Panc1 (cell line): ENCODE data around the gene SEMA4F.

Source experiments
- CTCF ChIP-seq: fragments of 450-650 bp; IDR thresholded peaks from 2 replicates; pipeline ENCODE4 v1.5.1; 2017; ENCODE audit warnings: mild to moderate bottlenecking
- POLR2AphosphoS5 ChIP-seq: IDR thresholded peaks from 2 replicates; pipeline ENCODE4 v1.6.1; 2012; ENCODE audit warnings: mild to moderate bottlenecking, low read depth, low read length, moderate library complexity
- REST ChIP-seq, 2 experiments: IDR thresholded peaks; 2 replicates each; pipeline ENCODE4 v1.6.1; 2011 to 2012; ENCODE audit warnings: low read depth in 2 of 2, control low read depth in 1 of 2, low read length in 1 of 2, mild to moderate bottlenecking in 1 of 2, moderate library complexity in 1 of 2; ENCODE audit not compliant: insufficient read depth in 1 of 2
- TCF7L2 ChIP-seq: IDR thresholded peaks from 2 replicates; pipeline ENCODE4 v1.6.1; 2011; ENCODE audit warnings: mild to moderate bottlenecking, low read depth, low read length, inconsistent platforms

GRCh38 chr2:74712223-74713053, 58.4 kb downstream of the SEMA4F start:
- TF ChIP-seq CTCF: no peak
- TF ChIP-seq REST (IDR thresholded peaks at IDR 0.05; ENCODE audit: insufficient read depth in 1 of 2, low read depth in 2 of 2, low read length in 1 of 2): no peak
- no peak for TF ChIP-seq POLR2AphosphoS5
- no peak for TF ChIP-seq TCF7L2
